HCT116 (cell line): ENCODE data around the gene METTL17. TPM values are rescaled to one million over a fixed set of nuclear protein-coding genes. Genes with fewer than 3 reads are reported as not detected.

Source experiments
- ATAC-seq: fragments of 200-7000 bp; cut with Tn5 transposase; 2 replicates; pipeline ENCODE4 v1.9.1; 2020; ENCODE audit warnings: mild to moderate bottlenecking, moderate library complexity
- BruUV-seq: library from RNA; stranded (reverse); fragments of 400-500 nt; replicated peaks from 2 replicates; lab custom pipeline; 2021; lab: Mats Ljungman, UMichigan
- CTCF ChIA-PET: fragments of 300-600 bp; sonication (Branson Sonifier 250); formaldehyde crosslinking; loops from one replicate; lab custom pipeline; 2021; ENCODE audit warnings: antibody characterized with exemption; lab: Charles Lee
- POLR2A ChIA-PET: fragments of 300-600, 350-600 bp; sonication (Branson Sonifier 250); formaldehyde crosslinking; loops from one replicate; lab custom pipeline; 2021; ENCODE audit warnings: antibody characterized with exemption; lab: Charles Lee
- RAD21 ChIA-PET, 2 experiments: fragments of 300-600 bp; sonication (Branson Sonifier 250); formaldehyde crosslinking; loops; one replicate each; lab custom pipeline; 2023; ENCODE audit warnings: low total read pairs in 2 of 2; ENCODE audit not compliant: uncharacterized antibody in 2 of 2, unreplicated experiment in 2 of 2, low non-redundant PET in 1 of 2; lab: Charles Lee
- DNase-seq: peaks from one replicate; pipeline ENCODE4 v3.0.0-alpha.2; 2010; ENCODE audit warnings: low read depth, low spot score
- H2AFZ ChIP-seq: fragments of 200-600 bp; shearing (Covaris generic), sonication (generic); 2 replicates; pipeline ENCODE4 v1.6.1; 2017; ENCODE audit warnings: low read depth, mixed run types, mixed read lengths, antibody characterized with exemption, low read length; ENCODE audit not compliant: poor library complexity, severe bottlenecking
- H3K27ac ChIP-seq: 2 replicates; pipeline ENCODE4 v1.5.1; 2012; ENCODE audit warnings: low read depth, low read length
- H3K27me3 ChIP-seq: fragments of 200-600 bp; sonication (generic); 2 replicates; pipeline ENCODE4 v1.6.1; 2016; ENCODE audit warnings: mixed run types, low read length, mixed read lengths; ENCODE audit not compliant: insufficient read depth
- H3K36me3 ChIP-seq, 2 experiments: fragments of 200-500 bp in 1 of 2; fragments of 200-600 bp in 1 of 2; sonication (Bioruptor generic) in 1 of 2; sonication (generic) in 1 of 2; 2 replicates each; pipeline versions ENCODE4 v1.5.1 to v1.6.1; 2014 to 2016; ENCODE audit warnings: low read length in 2 of 2, inconsistent platforms in 1 of 2, mixed read lengths in 1 of 2, mixed run types in 1 of 2; ENCODE audit not compliant: insufficient read depth in 2 of 2, control insufficient read depth in 1 of 2
- H3K4me1 ChIP-seq, 2 experiments: fragments of 200-600 bp in 1 of 2; sonication (generic) in 1 of 2; 2 replicates each; pipeline versions ENCODE4 v1.5.1 to v1.6.1; 2012 to 2017; ENCODE audit warnings: low read length in 2 of 2, inconsistent platforms in 1 of 2, mild to moderate bottlenecking in 1 of 2, mixed read lengths in 1 of 2, mixed run types in 1 of 2, moderate library complexity in 1 of 2; ENCODE audit not compliant: insufficient read depth in 2 of 2, control insufficient read depth in 1 of 2
- H3K4me2 ChIP-seq: fragments of 200-600 bp; sonication (generic); 2 replicates; pipeline ENCODE4 v1.6.1; 2017; ENCODE audit warnings: mixed run types, low read length, mixed read lengths
- H3K4me3 ChIP-seq, 2 experiments: fragments of 200-600 bp in 1 of 2; sonication (generic) in 1 of 2; replicated peaks in 1 of 2; 2 replicates each; pipeline ENCODE4 v1.5.1; 2011 to 2016; ENCODE audit warnings: low read length in 2 of 2, control low read depth in 1 of 2, low read depth in 1 of 2, mild to moderate bottlenecking in 1 of 2, mixed read lengths in 1 of 2, mixed run types in 1 of 2
- H3K79me2 ChIP-seq: fragments of 200-600 bp; sonication (generic); 2 replicates; pipeline ENCODE4 v1.6.1; 2017; ENCODE audit warnings: mild to moderate bottlenecking, mixed run types, low read length, moderate library complexity, mixed read lengths; ENCODE audit not compliant: insufficient read depth
- H3K9ac ChIP-seq: fragments of 200-600 bp; sonication (generic); 2 replicates; pipeline ENCODE4 v1.6.1; 2016; ENCODE audit warnings: low read length, mixed read lengths
- H3K9me2 ChIP-seq: fragments of 200-600 bp; sonication (generic), shearing (Covaris generic); 2 replicates; pipeline ENCODE4 v1.6.1; 2017; ENCODE audit warnings: mixed run types, mild to moderate bottlenecking, moderate library complexity; ENCODE audit not compliant: insufficient read depth
- H3K9me3 ChIP-seq, 2 experiments: fragments of 200-500 bp in 1 of 2; fragments of 200-600 bp in 1 of 2; sonication (Bioruptor generic) in 1 of 2; sonication (generic) in 1 of 2; 2 replicates each; pipeline ENCODE4 v1.6.1; 2014 to 2017; ENCODE audit warnings: low read length in 2 of 2, mixed read lengths in 2 of 2, inconsistent platforms in 1 of 2, low read depth in 1 of 2, mild to moderate bottlenecking in 1 of 2, mixed run types in 1 of 2, moderate library complexity in 1 of 2; ENCODE audit not compliant: control insufficient read depth in 1 of 2, insufficient read depth in 1 of 2
- H4K20me1 ChIP-seq: fragments of 200-600 bp; sonication (generic), shearing (Covaris generic); 2 replicates; pipeline ENCODE4 v1.6.1; 2017; ENCODE audit warnings: mixed run types, mild to moderate bottlenecking, moderate library complexity; ENCODE audit not compliant: insufficient read depth
- EGR1 ChIP-seq: IDR thresholded peaks from 2 replicates; pipeline ENCODE4 v1.6.1; 2012; ENCODE audit warnings: low read depth
- EZH2 ChIP-seq: fragments of 200-600 bp; sonication (generic); IDR thresholded peaks from 2 replicates; pipeline ENCODE4 v1.6.1; 2017; ENCODE audit warnings: antibody characterized with exemption, mixed run types
- EZH2phosphoT487 ChIP-seq: fragments of 200-600 bp; IDR thresholded peaks from 2 replicates; pipeline ENCODE4 v1.6.1; 2018; ENCODE audit warnings: antibody characterized with exemption, borderline replicate concordance
- JUND ChIP-seq: IDR thresholded peaks from 2 replicates; pipeline ENCODE4 v1.6.1; 2012
- SP1 ChIP-seq: IDR thresholded peaks from 2 replicates; pipeline ENCODE4 v1.6.1; 2012; ENCODE audit warnings: low read depth
- TCF7L2 ChIP-seq: IDR thresholded peaks from 2 replicates; pipeline ENCODE4 v1.7.0; 2011; ENCODE audit warnings: borderline replicate concordance, inconsistent platforms; ENCODE audit not compliant: insufficient read depth, insufficient read length; ENCODE audit errors: extremely low read depth
- YY1 ChIP-seq: IDR thresholded peaks from 2 replicates; pipeline ENCODE4 v1.6.1; 2011; ENCODE audit warnings: low read length, low read depth, moderate library complexity, mild to moderate bottlenecking; ENCODE audit not compliant: insufficient replicate concordance; ENCODE audit errors: extremely low read depth
- ZBTB33 ChIP-seq: IDR thresholded peaks from 2 replicates; pipeline ENCODE4 v1.6.1; 2011; ENCODE audit warnings: mild to moderate bottlenecking, low read length, moderate library complexity; ENCODE audit not compliant: insufficient replicate concordance; ENCODE audit errors: extremely low read depth
- ZFX ChIP-seq: fragments of 450-650 bp; IDR thresholded peaks from 2 replicates; pipeline ENCODE4 v1.6.1; 2017
- intact Hi-C: fragments of 100-400 bp; cut with micrococcal nuclease; formaldehyde crosslinking; loops from 2 replicates; pipeline ENCODE4 v1.10.0; 2022
- total RNA-seq: library from RNA; stranded (reverse); gene quantifications from one replicate; pipeline ENCODE4 v1.2.1, GENCODE V29; 2021; ENCODE audit not compliant: unreplicated experiment
- TF ChIP-seq, protein P1 (sequence below), 3 experiments: fragments of 200-600 bp in 1 of 3; sonication (generic) in 1 of 3; IDR thresholded peaks in 2 of 3; conservative IDR thresholded peaks in 1 of 3; 2 replicates each; pipeline ENCODE4 v1.5.1; 2012 to 2017; ENCODE audit warnings: low read depth in 2 of 3, low read length in 2 of 3, antibody characterized with exemption in 1 of 3, borderline replicate concordance in 1 of 3, control low read depth in 1 of 3, mild to moderate bottlenecking in 1 of 3, mixed read lengths in 1 of 3, mixed run types in 1 of 3, moderate library complexity in 1 of 3; ENCODE audit not compliant: insufficient read depth in 1 of 3

METTL17 gene
- total RNA-seq, 1 experiment from 2014 or later, result 93.5 TPM

DNA sequence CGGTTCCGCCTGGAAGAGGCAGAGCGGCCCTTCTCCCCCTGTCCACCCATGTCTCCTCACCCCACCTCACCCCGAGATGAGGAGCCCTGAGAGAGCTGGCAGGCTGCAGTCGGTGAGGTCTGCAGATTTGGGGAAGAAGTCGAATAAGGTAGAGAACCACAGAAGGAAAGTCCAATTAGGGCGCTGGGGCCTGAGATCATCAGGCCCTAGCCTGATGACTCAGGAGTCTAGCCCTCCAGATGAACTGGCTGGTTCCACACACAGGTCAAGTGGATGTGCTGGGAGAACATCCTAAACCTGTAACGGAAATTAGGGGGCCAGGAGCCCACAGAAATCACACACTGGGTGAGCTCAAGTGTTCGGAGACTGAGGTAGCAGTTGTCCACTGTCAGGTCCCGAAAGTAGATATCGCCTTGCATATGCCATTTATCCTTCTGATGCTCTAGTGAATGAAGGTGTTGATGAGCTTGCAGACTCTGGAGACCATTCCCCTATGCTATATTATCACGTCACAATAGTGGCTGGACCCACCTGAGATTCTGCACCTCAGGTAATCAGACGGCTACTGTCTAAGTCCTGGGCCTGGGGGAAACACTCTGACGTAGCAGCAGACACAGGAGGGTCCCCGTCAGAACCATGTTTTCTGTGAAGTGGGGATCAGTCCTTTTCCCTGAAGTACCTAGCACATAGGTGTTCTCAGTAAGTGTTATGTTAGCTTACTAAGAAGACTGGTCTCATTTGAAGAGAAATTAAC is 886 bp upstream of the METTL17 start:
- intact Hi-C loops, result loop anchor here (5.0 kb wide), 1 partner anchor 307 kb away; the partner anchor contains the start of gene RNASE4
- Histone ChIP-seq H3K27ac (peak overlapping the region; percentile 75), H2AFZ (no peak overlapping the region), H3K4me3 (peak overlapping the region; percentile 43 to 69), H3K36me3 (peaks cover 17 to 18% of the 10 kb centered on the region in 2 experiments; a peak in 3 of 4 replicates), H3K9me3 (no peaks in the 10 kb centered on the region), H3K79me2 (peaks cover 32% of the 10 kb centered on the region), H3K9me2 (no peaks in the 10 kb centered on the region), H3K27me3 (no peaks in the 10 kb centered on the region), H3K4me2 (peak overlapping the region; percentile 80), H4K20me1 (no peaks in the 10 kb centered on the region), H3K4me1 (peaks cover 15 to 32% of the 10 kb centered on the region in 2 experiments), H3K9ac (peak overlapping the region; percentile 36; the same call in 1 of the 2 replicates)
- POLR2A ChIA-PET, result interaction anchor here (1.2 kb wide), 1 partner anchor 17 kb away, joined by 3 read pairs; no protein-coding TSS in a partner anchor
- CTCF ChIA-PET, result interaction anchor here (0.6 to 1.6 kb wide), 3 partner anchors 14 to 26 kb away, joined by 3 to 6 read pairs (median 5); no protein-coding TSS in a partner anchor
- ATAC-seq, result no peak
- TF ChIP-seq ZBTB33 (no peak), YY1 (no peak), TCF7L2 (no peak), EZH2 (no peak), JUND (no peak), EGR1 (no peak), ZFX (no peak), EZH2phosphoT487 (no peak), SP1 (no peak)
- TF ChIP-seq, protein P1, sequence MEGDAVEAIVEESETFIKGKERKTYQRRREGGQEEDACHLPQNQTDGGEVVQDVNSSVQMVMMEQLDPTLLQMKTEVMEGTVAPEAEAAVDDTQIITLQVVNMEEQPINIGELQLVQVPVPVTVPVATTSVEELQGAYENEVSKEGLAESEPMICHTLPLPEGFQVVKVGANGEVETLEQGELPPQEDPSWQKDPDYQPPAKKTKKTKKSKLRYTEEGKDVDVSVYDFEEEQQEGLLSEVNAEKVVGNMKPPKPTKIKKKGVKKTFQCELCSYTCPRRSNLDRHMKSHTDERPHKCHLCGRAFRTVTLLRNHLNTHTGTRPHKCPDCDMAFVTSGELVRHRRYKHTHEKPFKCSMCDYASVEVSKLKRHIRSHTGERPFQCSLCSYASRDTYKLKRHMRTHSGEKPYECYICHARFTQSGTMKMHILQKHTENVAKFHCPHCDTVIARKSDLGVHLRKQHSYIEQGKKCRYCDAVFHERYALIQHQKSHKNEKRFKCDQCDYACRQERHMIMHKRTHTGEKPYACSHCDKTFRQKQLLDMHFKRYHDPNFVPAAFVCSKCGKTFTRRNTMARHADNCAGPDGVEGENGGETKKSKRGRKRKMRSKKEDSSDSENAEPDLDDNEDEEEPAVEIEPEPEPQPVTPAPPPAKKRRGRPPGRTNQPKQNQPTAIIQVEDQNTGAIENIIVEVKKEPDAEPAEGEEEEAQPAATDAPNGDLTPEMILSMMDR (IDR thresholded peaks at IDR 0.05 in 2 of 3, conservative IDR thresholded peaks at IDR 0.05 in 1 of 3; ENCODE audit: borderline replicate concordance in 1 of 3, insufficient read depth in 1 of 3, low read depth in 2 of 3, low read length in 2 of 3), result no peak
- TSS peak; percentile 94 for BruUV-seq
- RAD21 ChIA-PET, result no interaction called here
- no peak for DNase-seq
